Left lung (tissue), 10 donors: Measurements from ENCODE around the gene RIMKLA. TPM values are rescaled to one million over a fixed set of nuclear protein-coding genes. Genes with fewer than 3 reads are reported as not detected.

Experiments used
- ATAC-seq: fragments of 200-7000 bp; cut with Tn5 transposase; one replicate; pipeline ENCODE4 v1.9.1; 2020; ENCODE audit warnings: moderate library complexity
- DNase-seq, 4 donors: peaks; one replicate each; pipeline ENCODE4 v3.0.0-alpha.2; 2013 to 2020
- H3K27ac ChIP-seq, 2 donors: fragments of 200-600 bp; sonication (generic) in 1 of 2; one replicate each; pipeline versions ENCODE4 v1.5.0 to v1.8.0; 2020 to 2021
- H3K27me3 ChIP-seq, 2 donors: fragments of 200-600 bp; sonication (generic) in 1 of 2; one replicate each; pipeline versions ENCODE4 v1.5.0 to v1.8.0; 2020 to 2021
- H3K36me3 ChIP-seq, 2 donors: fragments of 200-600 bp; sonication (generic) in 1 of 2; one replicate each; pipeline versions ENCODE4 v1.5.0 to v1.8.0; 2020 to 2021
- H3K4me1 ChIP-seq, 2 donors: fragments of 200-600 bp; one replicate each; pipeline ENCODE4 v1.8.0; 2021
- H3K4me3 ChIP-seq, 2 donors: fragments of 200-600 bp; sonication (generic) in 1 of 2; one replicate each; pipeline versions ENCODE4 v1.5.0 to v1.8.0; 2020 to 2021; ENCODE audit warnings: mild to moderate bottlenecking in 1 of 2
- H3K9me3 ChIP-seq, 2 donors: fragments of 200-600 bp; sonication (generic) in 1 of 2; one replicate each; pipeline versions ENCODE4 v1.5.0 to v1.8.0; 2020 to 2021
- CTCF ChIP-seq, 2 donors: fragments of 200-600 bp; sonication (generic) in 1 of 2; IDR thresholded peaks; one replicate each; pipeline versions ENCODE4 v1.5.0 to v1.8.0; 2021; ENCODE audit warnings: antibody characterized with exemption in 2 of 2
- intact Hi-C, 2 donors: fragments of 100-400 bp; cut with DNase I; formaldehyde crosslinking; loops; one replicate each; pipeline versions ENCODE4 v1.11.2 to v1.14.2; 2022
- polyA plus RNA-seq, 6 donors: library from polyadenylated mRNA; unstranded; fragments of 120-200 nt; gene quantifications; one replicate each; pipeline ENCODE4 v1.2.1, GENCODE V29; 2013; ENCODE audit not compliant: insufficient read length in 6 of 6
- total RNA-seq, 2 donors: library from RNA; stranded (reverse); fragmentation: NEBNext Ultra II Directional; extraction: Animal tissue kit (Norgen Biotek cat#: 25700); gene quantifications; one replicate each; pipeline ENCODE4 v1.2.1, GENCODE V29; 2021
- donor health status: DM: no; HTN: yes; CAD: no.
- donor health status: DM: no; HTN: no; CAD: no.

RIMKLA gene
- total and polyA plus RNA-seq, 8 donors = 0.40 to 11.4 (median 0.78) TPM

- no peak overlapping the region for H3K4me3 ChIP-seq
- H3K27me3 ChIP-seq = no peaks in the 10 kb centered on the region
- no peak for ATAC-seq
- no peak for TF ChIP-seq CTCF (IDR thresholded peaks at IDR 0.05)
- H3K36me3 ChIP-seq = no peaks in the 10 kb centered on the region
- DNase-seq = no peak
- no peaks in the 10 kb centered on the region for H3K4me1 ChIP-seq
- H3K27ac ChIP-seq = no peak overlapping the region
- intact Hi-C loops = no loop called here
- H3K9me3 ChIP-seq = no peaks in the 10 kb centered on the region
Measured at GRCh38 chr1:42442662-42443061, 62.1 kb downstream of the RIMKLA start.

- Histone ChIP-seq H3K4me3 (no peak overlapping the region), H3K27me3 (no peaks in the 10 kb centered on the region), H3K9me3 (no peaks in the 10 kb centered on the region), H3K4me1 (no peaks in the 10 kb centered on the region), H3K27ac (no peak overlapping the region), H3K36me3 (no peaks in the 10 kb centered on the region)
- ATAC-seq (no peak), DNase-seq (no peak)
- no peak for TF ChIP-seq CTCF (IDR thresholded peaks at IDR 0.05)
- intact Hi-C loops = no loop called here
Measured at GRCh38 chr1:42449256-42449655, 68.7 kb downstream of the RIMKLA start.

- no peak for TF ChIP-seq CTCF (IDR thresholded peaks at IDR 0.05)
- intact Hi-C loops = no loop called here
- ATAC-seq (no peak), DNase-seq (no peak)
- H3K36me3 ChIP-seq = no peaks in the 10 kb centered on the region
- H3K27ac ChIP-seq = no peak overlapping the region
- no peaks in the 10 kb centered on the region for H3K9me3 ChIP-seq
- H3K4me1 ChIP-seq = peaks cover 0 to under 1% of the 10 kb centered on the region in 2 donors
- no peak overlapping the region for H3K4me3 ChIP-seq
- no peaks in the 10 kb centered on the region for H3K27me3 ChIP-seq
Measured at GRCh38 chr1:42450061-42450460, 69.5 kb downstream of the RIMKLA start.

GRCh38 chr1:42453386-42453785 is 72.8 kb downstream of the RIMKLA start:
- intact Hi-C loops = no loop called here
- peaks cover 5 to 24% of the 10 kb centered on the region in 2 donors for H3K4me1 ChIP-seq
- DNase-seq (no peak), ATAC-seq (no peak)
- no peaks in the 10 kb centered on the region for H3K9me3 ChIP-seq
- no peaks in the 10 kb centered on the region for H3K27me3 ChIP-seq
- H3K36me3 ChIP-seq = peaks cover 0 to 6% of the 10 kb centered on the region in 2 donors
- H3K27ac ChIP-seq = no peak overlapping the region
- no peak for TF ChIP-seq CTCF (IDR thresholded peaks at IDR 0.05)
- no peak overlapping the region for H3K4me3 ChIP-seq

GRCh38 chr1:42454403-42454802 is 73.8 kb downstream of the RIMKLA start:
- Histone ChIP-seq H3K4me3 (no peak overlapping the region), H3K36me3 (peaks cover 0 to 16% of the 10 kb centered on the region in 2 donors), H3K27me3 (no peaks in the 10 kb centered on the region), H3K9me3 (no peaks in the 10 kb centered on the region), H3K4me1 (peaks cover 5 to 29% of the 10 kb centered on the region in 2 donors), H3K27ac (no peak overlapping the region)
- DNase-seq (no peak), ATAC-seq (no peak)
- TF ChIP-seq CTCF (IDR thresholded peaks at IDR 0.05) = no peak
- intact Hi-C loops = no loop called here
